CD4-positive, alpha-beta T cell (primary cell): ENCODE results near the gene ATP2A3. TPM values are rescaled to one million over a fixed set of nuclear protein-coding genes. Genes with fewer than 3 reads are reported as not detected.

Experiments
- ATAC-seq: fragments of 200-7000 bp; cut with Tn5 transposase; one replicate; pipeline ENCODE4 v1.10.0; 2022; ENCODE audit warnings: mild to moderate bottlenecking; ENCODE audit not compliant: poor library complexity
- CTCF ChIA-PET: fragments of 350-600 bp; sonication (Branson Sonifier 250); formaldehyde crosslinking; loops from one replicate; lab custom pipeline; 2021; ENCODE audit warnings: antibody characterized with exemption, inconsistent platforms; lab: Charles Lee
- POLR2A ChIA-PET: fragments of 350-600 bp; sonication (Branson Sonifier 250); formaldehyde crosslinking; loops from one replicate; lab custom pipeline; 2021; ENCODE audit warnings: antibody characterized with exemption, inconsistent platforms; lab: Charles Lee
- DNase-seq, 14 experiments: peaks; one replicate each; pipeline ENCODE4 v3.0.0-alpha.2; 2013 to 2020; ENCODE audit warnings: mixed read lengths in 2 of 14
- H3K27ac ChIP-seq, 2 donors: one replicate each; pipeline versions ENCODE4 v1.5.1 to v1.7.0; 2013; ENCODE audit warnings: low read length in 2 of 2, low read depth in 1 of 2, mild to moderate bottlenecking in 1 of 2
- H3K27me3 ChIP-seq, 2 experiments: 1 replicate in 1 of 2; 2 replicates in 1 of 2; pipeline versions ENCODE4 v1.6.1 to v1.7.0; 2013; ENCODE audit warnings: low read length in 2 of 2, control low read depth in 1 of 2, mild to moderate bottlenecking in 1 of 2, moderate library complexity in 1 of 2; ENCODE audit not compliant: insufficient read depth in 2 of 2, control insufficient read depth in 1 of 2
- H3K36me3 ChIP-seq: one replicate; pipeline ENCODE4 v1.6.1; 2013; ENCODE audit warnings: low read length, control low read depth; ENCODE audit not compliant: insufficient read depth
- H3K4me1 ChIP-seq: one replicate; pipeline ENCODE4 v1.6.1; 2013; ENCODE audit warnings: low read length, control low read depth; ENCODE audit not compliant: insufficient read depth
- H3K4me3 ChIP-seq: one replicate; pipeline ENCODE4 v1.5.1; 2013; ENCODE audit warnings: mild to moderate bottlenecking, low read length, moderate library complexity
- H3K9me3 ChIP-seq, 2 experiments: 1 replicate in 1 of 2; 2 replicates in 1 of 2; pipeline versions ENCODE4 v1.6.1 to v1.7.0; 2013; ENCODE audit warnings: low read length in 2 of 2, mild to moderate bottlenecking in 2 of 2, control low read depth in 1 of 2, moderate library complexity in 1 of 2; ENCODE audit not compliant: control insufficient read depth in 1 of 2, insufficient read depth in 1 of 2
- H3K27ac Mint-ChIP-seq: one replicate; pipeline ENCODE4 v1.8.0; 2020; ENCODE audit warnings: mixed read lengths
- H3K27me3 Mint-ChIP-seq: one replicate; pipeline ENCODE4 v1.8.0; 2021; ENCODE audit warnings: mixed read lengths
- H3K36me3 Mint-ChIP-seq: one replicate; pipeline ENCODE4 v1.8.0; 2021; ENCODE audit warnings: low read depth, mixed read lengths
- H3K4me1 Mint-ChIP-seq: one replicate; pipeline ENCODE4 v1.8.0; 2021; ENCODE audit warnings: low read depth, mixed read lengths
- H3K4me3 Mint-ChIP-seq: one replicate; pipeline ENCODE4 v1.8.0; 2020; ENCODE audit warnings: mild to moderate bottlenecking, mixed read lengths
- H3K9me3 Mint-ChIP-seq: one replicate; pipeline ENCODE4 v1.8.0; 2020; ENCODE audit warnings: mixed read lengths
- CTCF ChIP-seq: fragments of 200-600 bp; IDR thresholded peaks from one replicate; pipeline ENCODE4 v1.8.0; 2022; ENCODE audit warnings: antibody characterized with exemption, mild to moderate bottlenecking
- intact Hi-C, 2 experiments: fragments of 100-400 bp; cut with DNase I in 1 of 2; cut with micrococcal nuclease in 1 of 2; formaldehyde crosslinking; loops; one replicate each; pipeline versions ENCODE4 v1.15.1 to v1.9.0; 2023 to 2025; cut with DNase I, micrococcal nuclease
- total RNA-seq, 174 experiments: library from RNA in 2 of 174; stranded (reverse) in 2 of 174; gene quantifications; one replicate each; pipeline ENCODE4 v1.2.3 and lab custom pipeline; 2021 to 2026

Gene ATP2A3
- total RNA-seq, 2 experiments from 2014 or later: 197 to 199 TPM

GRCh38 chr17:3919123-3919624 lies 45.1 kb downstream of the ATP2A3 start:
- H3K27ac Mint-ChIP-seq: no peak overlapping the region
- no peaks in the 10 kb centered on the region for H3K27me3 Mint-ChIP-seq
- TF ChIP-seq CTCF: no peak
- H3K27me3 ChIP-seq: no peaks in the 10 kb centered on the region
- H3K36me3 ChIP-seq: no peaks in the 10 kb centered on the region
- H3K9me3 ChIP-seq: no peaks in the 10 kb centered on the region
- H3K36me3 Mint-ChIP-seq: peaks cover 3% of the 10 kb centered on the region
- DNase-seq (no peak), ATAC-seq (no peak)
- no peak overlapping the region for H3K4me3 ChIP-seq
- no peak overlapping the region for H3K4me3 Mint-ChIP-seq
- H3K9me3 Mint-ChIP-seq: no peaks in the 10 kb centered on the region
- intact Hi-C loops: no loop called here
- peaks cover 25% of the 10 kb centered on the region for H3K4me1 Mint-ChIP-seq
- POLR2A ChIA-PET: no interaction called here
- H3K27ac ChIP-seq: no peak overlapping the region
- CTCF ChIA-PET: no interaction called here
- H3K4me1 ChIP-seq: peaks cover 34% of the 10 kb centered on the region

- Histone ChIP-seq H3K4me3 (no peak overlapping the region), H3K27ac (no peak overlapping the region), H3K36me3 (no peaks in the 10 kb centered on the region), H3K4me1 (peaks cover 40% of the 10 kb centered on the region), H3K9me3 (no peaks in the 10 kb centered on the region), H3K27me3 (no peaks in the 10 kb centered on the region)
- Mint-ChIP-seq H3K4me1 (peaks cover 32% of the 10 kb centered on the region), H3K4me3 (no peak overlapping the region), H3K27ac (no peak overlapping the region), H3K27me3 (no peaks in the 10 kb centered on the region), H3K9me3 (no peaks in the 10 kb centered on the region), H3K36me3 (no peaks in the 10 kb centered on the region)
- ATAC-seq: no peak
- ChIA-PET CTCF (no interaction called here), POLR2A (no interaction called here)
- no peak for TF ChIP-seq CTCF
- intact Hi-C loops: no loop called here
- no peak for DNase-seq
These were observed 45.7 kb downstream of the ATP2A3 start for GRCh38 chr17:3918372-3919122.

DNA sequence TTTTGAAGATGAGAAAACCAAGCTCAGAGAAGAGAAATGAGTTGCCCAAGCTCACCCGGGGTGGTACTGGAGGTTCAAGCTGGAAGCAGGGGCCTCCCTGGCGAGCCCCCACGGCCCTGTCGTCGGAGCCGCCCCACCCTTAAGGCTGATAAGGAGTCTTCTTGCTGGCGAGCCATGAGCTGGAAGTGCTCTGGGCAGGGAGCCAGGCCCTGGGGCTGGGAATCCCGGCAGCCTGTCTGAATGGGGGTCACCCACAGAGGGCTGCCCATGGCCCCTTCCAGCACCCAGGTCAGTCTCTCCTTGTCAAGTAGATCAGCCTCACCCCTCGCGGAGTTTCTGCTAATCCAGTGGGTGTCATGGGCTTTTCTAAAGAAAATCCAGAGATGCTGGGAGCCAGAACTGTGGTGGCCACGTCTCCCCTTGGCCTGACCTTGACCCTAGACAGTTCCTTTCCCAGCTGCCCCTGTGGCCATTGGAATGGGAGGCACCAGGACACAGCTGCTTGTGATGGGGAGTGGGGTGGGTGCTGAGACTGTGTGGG lies 46.8 kb downstream of the ATP2A3 start:
- ChIA-PET CTCF (no interaction called here), POLR2A (no interaction called here)
- TF ChIP-seq CTCF: no peak
- intact Hi-C loops: no loop called here
- Histone ChIP-seq H3K27ac (no peak overlapping the region), H3K4me1 (peaks cover 43% of the 10 kb centered on the region), H3K9me3 (no peaks in the 10 kb centered on the region), H3K27me3 (no peaks in the 10 kb centered on the region), H3K4me3 (no peak overlapping the region), H3K36me3 (no peaks in the 10 kb centered on the region)
- Mint-ChIP-seq H3K36me3 (no peaks in the 10 kb centered on the region), H3K9me3 (no peaks in the 10 kb centered on the region), H3K27me3 (no peaks in the 10 kb centered on the region), H3K27ac (no peak overlapping the region), H3K4me3 (no peak overlapping the region), H3K4me1 (peaks cover 33% of the 10 kb centered on the region)
- ATAC-seq (no peak), DNase-seq (no peak)
